KOPT-K1 (cell line): Measurements from ENCODE around the gene BRK1.
"Not testable (repeated sequence)": the region's sequence is repeated elsewhere in the genome, so short reads cannot be mapped to it uniquely, and the experiment has no call there.

Experiments used
- H3K27ac ChIP-seq: fragments of 200-600 bp; sonication (generic); 2 replicates; pipeline ENCODE4 v1.5.1; 2016; ENCODE audit warnings: antibody characterized with exemption, mild to moderate bottlenecking, low read depth, low read length; ENCODE audit not compliant: poor library complexity, severe bottlenecking
- H3K36me3 ChIP-seq: fragments of 200-600 bp; sonication (generic); 2 replicates; pipeline ENCODE4 v1.5.1; 2017; ENCODE audit warnings: antibody characterized with exemption, mild to moderate bottlenecking, low read length, moderate library complexity; ENCODE audit not compliant: insufficient read depth
- H3K9me3 ChIP-seq: fragments of 200-600 bp; sonication (generic); 2 replicates; pipeline ENCODE4 v1.5.1; 2017; ENCODE audit warnings: antibody characterized with exemption, low read length, mild to moderate bottlenecking; ENCODE audit not compliant: insufficient read depth, poor library complexity, severe bottlenecking

The BRK1 gene

GRCh38 chr3:10160346-10160745 is 44.9 kb downstream of the BRK1 start:
- Histone ChIP-seq H3K36me3 (0 out of 2 replicates have a peak, but pooled peaks cover 2% of the 10 kb centered on the region), H3K27ac (no peak overlapping the region), H3K9me3 (no peaks in the 10 kb centered on the region)

GRCh38 chr3:10160925-10161324 is 45.5 kb downstream of the BRK1 start:
- H3K9me3 ChIP-seq, result no peaks in the 10 kb centered on the region

GRCh38 chr3:10162185-10162584 is 46.7 kb downstream of the BRK1 start:
- Histone ChIP-seq H3K36me3 (no peaks in the 10 kb centered on the region), H3K27ac (no peak overlapping the region), H3K9me3 (no peaks in the 10 kb centered on the region)

More at GRCh38 chr3:10160925-10161324, 45.5 kb downstream of the BRK1 start:
- H3K36me3 ChIP-seq, result no peaks in the 10 kb centered on the region
- no peak overlapping the region for H3K27ac ChIP-seq

- not testable (repeated sequence) for H3K9me3 ChIP-seq, H3K36me3 ChIP-seq, H3K27ac ChIP-seq
Observed at GRCh38 chr3:10164201-10164545, 48.7 kb downstream of the BRK1 start.

- H3K27ac ChIP-seq, result no peak within 1 kb of the TSS
- no peaks in the 10 kb centered on the region for H3K36me3 ChIP-seq
- peaks cover 13% of the 10 kb centered on the region for H3K9me3 ChIP-seq
Observed at GRCh38 chr3:10164546-10165393, 49.3 kb downstream of the BRK1 start, which contains the start of gene IRAK2. Gene IRAK2 (plus strand): TSS chr3:10164919. CDS start chr3:10164955, 36 bp downstream.

GRCh38 chr3:10166213-10166604 is 50.7 kb downstream of the BRK1 start:
- no peaks in the 10 kb centered on the region for H3K36me3 ChIP-seq
- H3K9me3 ChIP-seq, result peaks cover 13% of the 10 kb centered on the region
- no peak overlapping the region for H3K27ac ChIP-seq

- Histone ChIP-seq H3K36me3 (no peaks in the 10 kb centered on the region), H3K27ac (no peak overlapping the region), H3K9me3 (peaks cover 13% of the 10 kb centered on the region)
Observed at GRCh38 chr3:10169000-10169496, 53.6 kb downstream of the BRK1 start.

- peaks cover 13% of the 10 kb centered on the region for H3K9me3 ChIP-seq
- no peak overlapping the region for H3K27ac ChIP-seq
- H3K36me3 ChIP-seq, result no peaks in the 10 kb centered on the region
Observed at GRCh38 chr3:10170915-10171478, 55.5 kb downstream of the BRK1 start.

- Histone ChIP-seq H3K36me3 (no peaks in the 10 kb centered on the region), H3K9me3 (peaks cover 13% of the 10 kb centered on the region), H3K27ac (no peak overlapping the region)
Observed at GRCh38 chr3:10173095-10173925, 57.8 kb downstream of the BRK1 start.

- H3K9me3 ChIP-seq, result peaks cover 6% of the 10 kb centered on the region
- no peaks in the 10 kb centered on the region for H3K36me3 ChIP-seq
Observed at GRCh38 chr3:10173926-10174435, 58.5 kb downstream of the BRK1 start.

GRCh38 chr3:10175334-10175733 is 59.9 kb downstream of the BRK1 start:
- H3K27ac ChIP-seq, H3K36me3 ChIP-seq, H3K9me3 ChIP-seq: not testable (repeated sequence)

More at GRCh38 chr3:10173926-10174435, 58.5 kb downstream of the BRK1 start:
- H3K27ac ChIP-seq, result no peak overlapping the region

- H3K27ac ChIP-seq, H3K36me3 ChIP-seq, H3K9me3 ChIP-seq: not testable (repeated sequence)
Observed at GRCh38 chr3:10176150-10176549, 60.7 kb downstream of the BRK1 start.
